Endothelial cell of umbilical vein (primary cell): ENCODE results near the gene KCNAB2. TPM values are rescaled to one million over a fixed set of nuclear protein-coding genes. Genes with fewer than 3 reads are reported as not detected.

Source experiments
- BruUV-seq: library from RNA; stranded (reverse); fragments of 400-500 nt; replicated peaks from 2 replicates; lab custom pipeline; 2021; lab: Mats Ljungman, UMichigan
- CTCF ChIA-PET: fragments of 300-600, 350-600 bp; sonication (Branson Sonifier 250); formaldehyde crosslinking; loops from one replicate; lab custom pipeline; 2021; ENCODE audit warnings: antibody characterized with exemption, inconsistent platforms; lab: Charles Lee
- POLR2A ChIA-PET: fragments of 300-600, 350-600 bp; sonication (Branson Sonifier 250); formaldehyde crosslinking; loops from one replicate; lab custom pipeline; 2021; ENCODE audit warnings: antibody characterized with exemption, inconsistent platforms; lab: Charles Lee
- DNase-seq: peaks from one replicate; pipeline ENCODE4 v3.0.0-alpha.2; 2011; ENCODE audit warnings: low read depth, low spot score
- FAIRE-seq: peaks from 2 replicates; lab custom pipeline; 2011; peaks lifted over from hg19 to GRCh38; lab: Jason Lieb, UNC
- H2AFZ ChIP-seq: 2 replicates; pipeline ENCODE4 v1.6.0; 2012; ENCODE audit warnings: low read depth, low read length, control low read depth, inconsistent platforms
- H3K27ac ChIP-seq: 2 replicates; pipeline ENCODE4 v1.5.1; 2011; ENCODE audit warnings: low read depth, mild to moderate bottlenecking, control low read depth, low read length, moderate library complexity; ENCODE audit not compliant: insufficient read depth
- H3K27me3 ChIP-seq, 2 experiments: 2 replicates each; pipeline versions ENCODE4 v1.6.0 to v1.6.1; 2011; ENCODE audit warnings: low read length in 2 of 2, mixed read lengths in 1 of 2; ENCODE audit not compliant: control insufficient read depth in 2 of 2, insufficient read depth in 2 of 2
- H3K36me3 ChIP-seq, 2 experiments: 2 replicates in 1 of 2; 3 replicates in 1 of 2; pipeline ENCODE4 v1.5.1; 2011; ENCODE audit warnings: low read length in 2 of 2, mild to moderate bottlenecking in 1 of 2, moderate library complexity in 1 of 2; ENCODE audit not compliant: control insufficient read depth in 2 of 2, insufficient read depth in 2 of 2; ENCODE audit errors: extremely low read depth in 1 of 2
- H3K4me1 ChIP-seq: 3 replicates; pipeline ENCODE4 v1.5.1; 2011; ENCODE audit warnings: mild to moderate bottlenecking, low read length; ENCODE audit not compliant: control insufficient read depth, insufficient read depth; ENCODE audit errors: extremely low read depth
- H3K4me2 ChIP-seq: 2 replicates; pipeline ENCODE4 v1.6.1; 2011; ENCODE audit warnings: low read length, control low read depth, mixed read lengths; ENCODE audit not compliant: insufficient read depth
- H3K4me3 ChIP-seq, 3 experiments: fragments of 200-600 bp in 1 of 3; sonication (generic), shearing (Covaris generic) in 1 of 3; replicated peaks in 1 of 3; 2 replicates each; pipeline ENCODE4 v1.5.1; 2011 to 2016; ENCODE audit warnings: control low read depth in 3 of 3, low read length in 3 of 3, mild to moderate bottlenecking in 2 of 3, inconsistent platforms in 1 of 3, low read depth in 1 of 3, moderate library complexity in 1 of 3; ENCODE audit not compliant: insufficient read depth in 1 of 3
- H3K79me2 ChIP-seq: 2 replicates; pipeline ENCODE4 v1.6.0; 2012; ENCODE audit warnings: low read length, inconsistent platforms; ENCODE audit not compliant: control insufficient read depth, insufficient read depth
- H3K9ac ChIP-seq: replicated peaks from 2 replicates; pipeline ENCODE3; 2011; ENCODE audit warnings: low read length, control low read depth; ENCODE audit not compliant: insufficient read depth; ENCODE audit errors: extremely low read depth
- H3K9me1 ChIP-seq: replicated peaks from 3 replicates; pipeline ENCODE4 v1.6.0; 2011; ENCODE audit warnings: mild to moderate bottlenecking, low read length; ENCODE audit not compliant: control insufficient read depth, insufficient read depth; ENCODE audit errors: extremely low read depth
- H3K9me3 ChIP-seq: replicated peaks from 2 replicates; pipeline ENCODE4 v1.5.1; 2012; ENCODE audit warnings: low read length, inconsistent platforms; ENCODE audit not compliant: control insufficient read depth, insufficient read depth
- H4K20me1 ChIP-seq: replicated peaks from 2 replicates; pipeline ENCODE3; 2011; ENCODE audit warnings: mild to moderate bottlenecking, low read length; ENCODE audit not compliant: control insufficient read depth, insufficient read depth; ENCODE audit errors: extremely low read depth
- CTCF ChIP-seq, 2 donors: IDR thresholded peaks; 1 replicate in 1 of 2; 2 replicates in 1 of 2; pipeline ENCODE4 v1.5.1; 2011; ENCODE audit warnings: low read length in 2 of 2, mild to moderate bottlenecking in 2 of 2, moderate library complexity in 2 of 2, control low read depth in 1 of 2, inconsistent platforms in 1 of 2, low read depth in 1 of 2; ENCODE audit not compliant: insufficient read depth in 1 of 2; ENCODE audit errors: extremely low read depth in 1 of 2
- FOS ChIP-seq: IDR thresholded peaks from 2 replicates; pipeline ENCODE4 v1.6.1; 2011; ENCODE audit warnings: mild to moderate bottlenecking, low read length, moderate library complexity, borderline replicate concordance; ENCODE audit not compliant: insufficient read depth
- GATA2 ChIP-seq: IDR thresholded peaks from 2 replicates; pipeline ENCODE4 v1.7.0; 2011; ENCODE audit warnings: low read depth, mild to moderate bottlenecking, moderate library complexity, mixed read lengths, low read length; ENCODE audit not compliant: insufficient read length, insufficient read depth
- JUN ChIP-seq: IDR thresholded peaks from 2 replicates; pipeline ENCODE4 v1.6.1; 2011; ENCODE audit warnings: borderline replicate concordance, low read depth; ENCODE audit not compliant: insufficient read length, insufficient read depth
- MAX ChIP-seq: IDR thresholded peaks from 2 replicates; pipeline ENCODE4 v1.6.1; 2011; ENCODE audit not compliant: insufficient read depth, insufficient read length
- MYC ChIP-seq: IDR thresholded peaks from one replicate; pipeline ENCODE4 v1.6.1; 2011; ENCODE audit warnings: mild to moderate bottlenecking, low read depth, low read length
- POLR2A ChIP-seq: IDR thresholded peaks from 2 replicates; pipeline ENCODE4 v1.6.1; 2012; ENCODE audit warnings: low read depth, mild to moderate bottlenecking, control low read depth, low read length
- POLR2AphosphoS5 ChIP-seq: IDR thresholded peaks from 2 replicates; pipeline ENCODE4 v1.6.1; 2012; ENCODE audit warnings: low read depth, mild to moderate bottlenecking, control low read depth, low read length, moderate library complexity; ENCODE audit not compliant: insufficient read depth
- dilution Hi-C: fragments of 300-500 bp; cut with MboI; formaldehyde crosslinking; loops from one replicate; pipeline ENCODE4 v1.15.0; 2019; ENCODE audit warnings: low sequenced_read_pairs; ENCODE audit not compliant: extremely low pct_ligation_motif_present
- intact Hi-C: fragments of 100-400 bp; cut with micrococcal nuclease; formaldehyde crosslinking; loops from one replicate; pipeline ENCODE4 v1.10.0; 2022
- polyA plus RNA-seq, 4 experiments: library from polyadenylated mRNA; depleted of rRNA in 3 of 4; stranded (reverse) in 3 of 4; unstranded in 1 of 4; fragments of >200 nt; gene quantifications; 2 replicates each; pipeline versions ENCODE4 v1.2.1 to v1.2.3, GENCODE V29; 2011 to 2012; ENCODE audit warnings: missing spikeins in 1 of 4
- total RNA-seq: library from RNA; stranded (reverse); gene quantifications from 2 replicates; pipeline ENCODE4 v1.2.3, GENCODE V29; 2021

KCNAB2 gene
- total and polyA plus RNA-seq, 2 donors (not counting 3 experiments of a cell fraction or from before 2014, with no cell fraction given) = 2.4 to 3.8 TPM

GRCh38 chr1:6123816-6124215 is 78.1 kb downstream of the KCNAB2 start:
- Histone ChIP-seq H3K4me1 (no peaks in the 10 kb centered on the region), H3K27me3 (no peaks in the 10 kb centered on the region), H2AFZ (no peak overlapping the region), H3K9ac (no peak overlapping the region), H4K20me1 (no peaks in the 10 kb centered on the region), H3K4me3 (no peak overlapping the region), H3K4me2 (no peak overlapping the region), H3K36me3 (no peaks in the 10 kb centered on the region), H3K9me3 (no peaks in the 10 kb centered on the region), H3K27ac (no peak overlapping the region), H3K9me1 (no peaks in the 10 kb centered on the region), H3K79me2 (no peaks in the 10 kb centered on the region)
- no TSS peak for BruUV-seq
- CTCF ChIA-PET = no interaction called here
- TF ChIP-seq POLR2A = no peak
- no peak for TF ChIP-seq JUN
- no peak for TF ChIP-seq MYC
- no peak for TF ChIP-seq CTCF (IDR thresholded peaks at IDR 0.05; ENCODE audit: extremely low read depth in 1 of 2, insufficient read depth in 1 of 2, low read depth in 1 of 2, low read length in 2 of 2)
- TF ChIP-seq FOS = no peak
- no peak for TF ChIP-seq POLR2AphosphoS5
- TF ChIP-seq MAX = no peak
- TF ChIP-seq GATA2 = no peak
- POLR2A ChIA-PET = no interaction called here
- DNase-seq (no peak), FAIRE-seq (no peak)
- intact Hi-C loops = no loop called here
- dilution Hi-C loops = no loop called here
